Duodenal mucosa (tissue), 2 donors: ENCODE results near the gene PALLD.
"Not testable (repeated sequence)": the region's sequence is repeated elsewhere in the genome, so short reads cannot be mapped to it uniquely, and the experiment has no call there.

Source experiments
- H3K27ac ChIP-seq: one replicate; pipeline ENCODE4 v1.7.0; 2013; ENCODE audit warnings: low read depth, low read length
- H3K27me3 ChIP-seq, 2 donors: one replicate each; pipeline ENCODE4 v1.7.0; 2013; ENCODE audit warnings: low read length in 2 of 2, control low read depth in 1 of 2; ENCODE audit not compliant: insufficient read depth in 2 of 2, control insufficient read depth in 1 of 2
- H3K36me3 ChIP-seq, 2 donors: one replicate each; pipeline ENCODE4 v1.7.0; 2013; ENCODE audit warnings: low read length in 2 of 2, control low read depth in 1 of 2; ENCODE audit not compliant: insufficient read depth in 2 of 2, control insufficient read depth in 1 of 2
- H3K4me1 ChIP-seq, 2 donors: one replicate each; pipeline ENCODE4 v1.7.0; 2013; ENCODE audit warnings: low read length in 2 of 2, control low read depth in 1 of 2; ENCODE audit not compliant: insufficient read depth in 2 of 2, control insufficient read depth in 1 of 2
- H3K4me3 ChIP-seq, 2 donors: one replicate each; pipeline ENCODE4 v1.7.0; 2013; ENCODE audit warnings: low read length in 2 of 2, low read depth in 1 of 2
- H3K9ac ChIP-seq, 2 donors: one replicate each; pipeline ENCODE4 v1.7.0; 2013; ENCODE audit warnings: low read length in 2 of 2, low read depth in 1 of 2
- H3K9me3 ChIP-seq, 2 donors: one replicate each; pipeline ENCODE4 v1.7.0; 2013; ENCODE audit warnings: low read length in 2 of 2, control low read depth in 1 of 2; ENCODE audit not compliant: control insufficient read depth in 1 of 2

PALLD gene

GRCh38 chr4:168793542-168793941 lies 296.7 kb downstream of the PALLD start:
- H3K4me3 ChIP-seq: no peak overlapping the region
- no peak overlapping the region for H3K27ac ChIP-seq
- H3K4me1 ChIP-seq: peaks cover 6 to 20% of the 10 kb centered on the region in 2 donors
- H3K9me3 ChIP-seq: no peaks in the 10 kb centered on the region
- H3K27me3 ChIP-seq: no peaks in the 10 kb centered on the region
- H3K9ac ChIP-seq: no peak overlapping the region
- H3K36me3 ChIP-seq: no peaks in the 10 kb centered on the region

GRCh38 chr4:168794092-168794707 lies 297.3 kb downstream of the PALLD start:
- H3K9me3 ChIP-seq: no peaks in the 10 kb centered on the region
- no peak overlapping the region for H3K27ac ChIP-seq
- H3K9ac ChIP-seq: no peak overlapping the region
- H3K4me3 ChIP-seq: no peak overlapping the region
- peaks cover 6 to 20% of the 10 kb centered on the region in 2 donors for H3K4me1 ChIP-seq
- no peaks in the 10 kb centered on the region for H3K27me3 ChIP-seq
- H3K36me3 ChIP-seq: no peaks in the 10 kb centered on the region

GRCh38 chr4:168794881-168795280 lies 298.0 kb downstream of the PALLD start:
- peaks cover 6 to 20% of the 10 kb centered on the region in 2 donors for H3K4me1 ChIP-seq
- H3K4me3 ChIP-seq: no peak overlapping the region
- H3K27me3 ChIP-seq: no peaks in the 10 kb centered on the region
- H3K27ac ChIP-seq: no peak overlapping the region
- H3K36me3 ChIP-seq: no peaks in the 10 kb centered on the region
- no peaks in the 10 kb centered on the region for H3K9me3 ChIP-seq
- no peak overlapping the region for H3K9ac ChIP-seq

GRCh38 chr4:168795346-168795745 lies 298.5 kb downstream of the PALLD start:
- Histone ChIP-seq H3K27ac (no peak overlapping the region), H3K9ac (no peak overlapping the region), H3K4me1 (peaks cover 6 to 20% of the 10 kb centered on the region in 2 donors), H3K4me3 (no peak overlapping the region), H3K36me3 (no peaks in the 10 kb centered on the region), H3K27me3 (no peaks in the 10 kb centered on the region), H3K9me3 (no peaks in the 10 kb centered on the region)

GRCh38 chr4:168796362-168797106 lies 299.7 kb downstream of the PALLD start:
- H3K9me3 ChIP-seq: no peaks in the 10 kb centered on the region
- H3K27me3 ChIP-seq: no peaks in the 10 kb centered on the region
- H3K27ac ChIP-seq: no peak overlapping the region
- no peak overlapping the region for H3K9ac ChIP-seq
- H3K4me3 ChIP-seq: no peak overlapping the region
- peaks cover 6 to 20% of the 10 kb centered on the region in 2 donors for H3K4me1 ChIP-seq
- H3K36me3 ChIP-seq: no peaks in the 10 kb centered on the region

GRCh38 chr4:168797194-168797593 lies 300.3 kb downstream of the PALLD start:
- peaks cover 6 to 20% of the 10 kb centered on the region in 2 donors for H3K4me1 ChIP-seq
- no peak overlapping the region for H3K9ac ChIP-seq
- no peaks in the 10 kb centered on the region for H3K36me3 ChIP-seq
- no peaks in the 10 kb centered on the region for H3K27me3 ChIP-seq
- no peaks in the 10 kb centered on the region for H3K9me3 ChIP-seq
- H3K27ac ChIP-seq: no peak overlapping the region
- H3K4me3 ChIP-seq: no peak overlapping the region

- H3K9ac ChIP-seq: no peak overlapping the region
- no peaks in the 10 kb centered on the region for H3K36me3 ChIP-seq
- no peaks in the 10 kb centered on the region for H3K27me3 ChIP-seq
- no peaks in the 10 kb centered on the region for H3K9me3 ChIP-seq
- H3K4me3 ChIP-seq: no peak overlapping the region
- peaks cover 6 to 20% of the 10 kb centered on the region in 2 donors for H3K4me1 ChIP-seq
- no peak overlapping the region for H3K27ac ChIP-seq
These were observed 301.0 kb downstream of the PALLD start for GRCh38 chr4:168797738-168798375.

- Histone ChIP-seq H3K27me3 (no peaks in the 10 kb centered on the region), H3K9me3 (no peaks in the 10 kb centered on the region), H3K4me1 (peaks cover 6 to 20% of the 10 kb centered on the region in 2 donors), H3K9ac (no peak overlapping the region), H3K4me3 (no peak overlapping the region), H3K27ac (no peak overlapping the region), H3K36me3 (no peaks in the 10 kb centered on the region)
These were observed 304.1 kb downstream of the PALLD start for GRCh38 chr4:168800926-168801325.

GRCh38 chr4:168802222-168802621 lies 305.4 kb downstream of the PALLD start:
- Histone ChIP-seq H3K9me3 (no peaks in the 10 kb centered on the region), H3K27ac (no peak overlapping the region), H3K4me1 (peaks cover 0 to 8% of the 10 kb centered on the region in 2 donors), H3K9ac (no peak overlapping the region), H3K36me3 (no peaks in the 10 kb centered on the region), H3K27me3 (no peaks in the 10 kb centered on the region), H3K4me3 (no peak overlapping the region)

GRCh38 chr4:168803052-168803451 lies 306.2 kb downstream of the PALLD start:
- H3K9ac ChIP-seq, H3K4me3 ChIP-seq, H3K9me3 ChIP-seq, H3K27me3 ChIP-seq, H3K36me3 ChIP-seq, H3K27ac ChIP-seq, H3K4me1 ChIP-seq: not testable (repeated sequence)
